OCI-LY3 (cell line): Measurements from ENCODE around the gene RAD23A.
"Not testable (repeated sequence)": the region's sequence is repeated elsewhere in the genome, so short reads cannot be mapped to it uniquely, and the experiment has no call there.

Experiments
- H2AFZ ChIP-seq: fragments of 200-600, 300-600 bp; shearing (Covaris generic); 2 replicates; pipeline ENCODE4 v1.6.0; 2014; ENCODE audit warnings: antibody characterized with exemption, low read depth, low read length
- H3K27ac ChIP-seq: fragments of 200-600, 300-600 bp; sonication (generic); 2 replicates; pipeline ENCODE4 v1.5.1; 2014; ENCODE audit warnings: mild to moderate bottlenecking, low read length, moderate library complexity, mixed read lengths
- H3K27me3 ChIP-seq: fragments of 200-600, 300-600 bp; sonication (generic); 2 replicates; pipeline ENCODE4 v1.6.1; 2014; ENCODE audit warnings: low read depth, low read length, mixed read lengths
- H3K36me3 ChIP-seq: fragments of 200-600, 300-600 bp; sonication (generic); replicated peaks from 2 replicates; pipeline ENCODE3; 2014; ENCODE audit warnings: low read depth, low read length, mixed read lengths
- H3K4me1 ChIP-seq: fragments of 300-600, 200-600 bp; sonication (generic); 2 replicates; pipeline ENCODE4 v1.6.1; 2014; ENCODE audit warnings: low read length, mixed read lengths
- H3K4me2 ChIP-seq: fragments of 200-600, 300-600 bp; sonication (generic); 2 replicates; pipeline ENCODE4 v1.6.1; 2014; ENCODE audit warnings: low read length, mixed read lengths
- H3K4me3 ChIP-seq: fragments of 300-600, 200-600 bp; sonication (generic); 2 replicates; pipeline ENCODE4 v1.5.1; 2014; ENCODE audit warnings: antibody characterized with exemption, mild to moderate bottlenecking, low read length, moderate library complexity
- H3K79me2 ChIP-seq: fragments of 300-600, 200-600 bp; shearing (Covaris generic); 2 replicates; pipeline ENCODE4 v1.6.1; 2014; ENCODE audit warnings: mild to moderate bottlenecking, low read length, mixed read lengths
- H3K9ac ChIP-seq: fragments of 300-600, 200-600 bp; shearing (Covaris generic); 2 replicates; pipeline ENCODE4 v1.6.0; 2014; ENCODE audit warnings: mild to moderate bottlenecking, low read length, moderate library complexity
- H3K9me3 ChIP-seq: fragments of 200-600, 300-600 bp; shearing (Covaris generic); 2 replicates; pipeline ENCODE4 v1.6.1; 2014; ENCODE audit warnings: low read length, mixed read lengths; ENCODE audit not compliant: insufficient read depth
- H4K20me1 ChIP-seq: fragments of 200-600, 300-600 bp; sonication (generic); 2 replicates; pipeline ENCODE4 v1.6.1; 2016; ENCODE audit warnings: low read length, mixed read lengths; ENCODE audit not compliant: insufficient read depth
- CTCF ChIP-seq: fragments of 200-600, 300-600 bp; sonication (generic); IDR thresholded peaks from 2 replicates; pipeline ENCODE4 v1.5.1; 2014; ENCODE audit warnings: antibody characterized with exemption, low read length, low read depth
- EZH2phosphoT487 ChIP-seq: fragments of 200-600 bp; shearing (Covaris generic); IDR thresholded peaks from 2 replicates; pipeline ENCODE4 v1.6.1; 2018; ENCODE audit warnings: antibody characterized with exemption, mixed run types, low read depth

The RAD23A gene

GRCh38 chr19:12948612-12949362 lies 3.1 kb downstream of the RAD23A start:
- Histone ChIP-seq H3K4me2 (no peak overlapping the region), H2AFZ (no peak overlapping the region), H3K9me3 (no peaks in the 10 kb centered on the region), H3K4me1 (peaks cover 36% of the 10 kb centered on the region), H3K4me3 (no peak overlapping the region), H3K36me3 (peaks cover 76% of the 10 kb centered on the region), H4K20me1 (peaks cover 11% of the 10 kb centered on the region), H3K79me2 (peaks cover 70% of the 10 kb centered on the region), H3K27ac (no peak overlapping the region), H3K27me3 (no peaks in the 10 kb centered on the region), H3K9ac (no peak overlapping the region)
- TF ChIP-seq CTCF: no peak

- peaks cover 78% of the 10 kb centered on the region for H3K79me2 ChIP-seq
- peaks cover 71% of the 10 kb centered on the region for H3K36me3 ChIP-seq
- peaks cover 19% of the 10 kb centered on the region for H4K20me1 ChIP-seq
- no peaks in the 10 kb centered on the region for H3K9me3 ChIP-seq
- no peak overlapping the region for H3K4me3 ChIP-seq
- TF ChIP-seq CTCF (no peak), EZH2phosphoT487 (no peak)
- H3K4me1 ChIP-seq: peaks cover 36% of the 10 kb centered on the region
- H3K27ac ChIP-seq: no peak overlapping the region
- no peak overlapping the region for H3K9ac ChIP-seq
- no peak overlapping the region for H3K4me2 ChIP-seq
- no peaks in the 10 kb centered on the region for H3K27me3 ChIP-seq
- H2AFZ ChIP-seq: no peak overlapping the region
These were observed 4.0 kb downstream of the RAD23A start for GRCh38 chr19:12949363-12950283.

- not testable (repeated sequence) for H3K27me3 ChIP-seq, H3K4me3 ChIP-seq, H2AFZ ChIP-seq, H3K4me2 ChIP-seq, H3K27ac ChIP-seq, H3K9ac ChIP-seq, H3K9me3 ChIP-seq
- H3K4me1 ChIP-seq: peaks cover 37% of the 10 kb centered on the region
- peaks cover 89% of the 10 kb centered on the region for H3K79me2 ChIP-seq
- peaks cover 17% of the 10 kb centered on the region for H4K20me1 ChIP-seq
- peaks cover 62% of the 10 kb centered on the region for H3K36me3 ChIP-seq
These were observed 6.4 kb downstream of the RAD23A start for GRCh38 chr19:12952050-12952449.

- Histone ChIP-seq H3K4me2 (no peak overlapping the region), H3K27ac (no peak overlapping the region), H2AFZ (no peak overlapping the region), H3K4me1 (peaks cover 31% of the 10 kb centered on the region), H4K20me1 (peaks cover 17% of the 10 kb centered on the region), H3K9me3 (no peaks in the 10 kb centered on the region), H3K27me3 (no peaks in the 10 kb centered on the region), H3K36me3 (peaks cover 57% of the 10 kb centered on the region), H3K4me3 (no peak overlapping the region), H3K79me2 (peaks cover 89% of the 10 kb centered on the region), H3K9ac (no peak overlapping the region)
- TF ChIP-seq CTCF (no peak), EZH2phosphoT487 (no peak)
These were observed 7.0 kb downstream of the RAD23A start for GRCh38 chr19:12952488-12953137.
